ENCODE measurements around the gene MDM1. TPM values are rescaled to one million over a fixed set of nuclear protein-coding genes. Genes with fewer than 3 reads are reported as not detected.

MDM1 gene
- total and polyA plus RNA-seq, 5 donors: 8.6 to 14.6 (median 11.3) TPM

GRCh38 chr12:68269779-68270178 is 62.4 kb downstream of the MDM1 start:
- Histone ChIP-seq H3K27ac (ENCODE audit: low read length) (no peak overlapping the region), H3K9me3 (ENCODE audit: control insufficient read depth, low read length) (no peaks in the 10 kb centered on the region), H3K4me3 (ENCODE audit: low read length) (no peak overlapping the region), H3K27me3 (ENCODE audit: control insufficient read depth, insufficient read depth) (no peaks in the 10 kb centered on the region), H3K4me1 (ENCODE audit: control insufficient read depth, insufficient read depth, low read length) (no peaks in the 10 kb centered on the region)
- WGBS: 84% methylated on average over 2 of the region's 2 CpGs
- DNase-seq: no peak
- ATAC-seq: no peak
- intact Hi-C loops (cut with DNase I): no loop called here

DNA sequence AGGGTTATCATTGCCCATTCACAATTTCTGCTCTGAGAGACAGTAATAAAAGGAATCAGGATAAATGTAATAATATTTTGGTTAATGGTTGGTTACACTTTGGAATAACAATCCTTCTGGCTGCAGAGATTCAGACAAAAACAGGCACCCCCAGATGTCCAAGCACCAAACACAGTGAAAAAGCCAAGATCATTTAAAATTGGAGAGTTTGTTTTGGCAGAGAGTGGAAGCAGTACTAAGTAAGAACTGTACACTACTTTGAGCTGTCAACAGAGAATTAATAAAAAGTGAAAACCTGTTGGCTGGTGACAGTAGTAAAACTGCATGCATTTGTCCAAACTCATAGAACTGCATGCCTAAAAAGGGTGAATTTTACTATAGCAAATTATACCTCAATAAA is 63.2 kb downstream of the MDM1 start:
- H3K4me3 ChIP-seq (ENCODE audit: low read length): no peak overlapping the region
- no peak overlapping the region for H3K27ac ChIP-seq (ENCODE audit: low read length)
- H3K9me3 ChIP-seq (ENCODE audit: control insufficient read depth, low read length): no peaks in the 10 kb centered on the region
- DNase-seq: no peak
- ATAC-seq: no peak
- H3K27me3 ChIP-seq (ENCODE audit: control insufficient read depth, insufficient read depth): no peaks in the 10 kb centered on the region
- no peaks in the 10 kb centered on the region for H3K4me1 ChIP-seq (ENCODE audit: control insufficient read depth, insufficient read depth, low read length)
- intact Hi-C loops (cut with DNase I): no loop called here

DNA sequence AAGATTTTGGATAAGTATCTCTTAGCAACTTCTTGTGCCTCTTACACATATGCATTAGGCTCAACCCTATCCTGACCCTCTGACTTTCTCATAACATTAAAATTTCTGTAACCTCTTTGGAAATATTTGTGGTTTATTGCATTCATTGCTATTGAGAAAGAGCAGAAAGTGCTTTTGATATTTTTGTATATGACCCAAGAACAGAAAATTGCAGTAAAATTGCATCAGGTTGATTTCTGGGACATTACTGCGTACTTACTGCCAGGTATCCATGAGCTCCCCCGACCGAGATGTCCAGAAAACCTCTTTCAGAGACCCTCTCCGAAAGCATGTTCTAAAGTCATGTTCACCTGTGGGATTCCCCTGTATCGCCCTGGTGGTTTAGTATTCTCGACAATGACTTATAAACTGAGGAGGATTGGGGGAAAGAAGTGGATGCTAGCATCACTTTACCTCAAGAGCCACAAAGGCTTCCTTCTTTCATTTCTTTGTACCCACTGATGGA is 64.2 kb downstream of the MDM1 start:
- Histone ChIP-seq H3K27me3 (ENCODE audit: control insufficient read depth, insufficient read depth) (no peaks in the 10 kb centered on the region), H3K27ac (ENCODE audit: low read length) (no peak overlapping the region), H3K4me3 (ENCODE audit: low read length) (no peak overlapping the region), H3K9me3 (ENCODE audit: control insufficient read depth, low read length) (no peaks in the 10 kb centered on the region), H3K4me1 (ENCODE audit: control insufficient read depth, insufficient read depth, low read length) (no peaks in the 10 kb centered on the region)
- DNase-seq (no peak), ATAC-seq (no peak)
- intact Hi-C loops (cut with DNase I): no loop called here
- 82% methylated on average over 6 of the region's 6 CpGs for WGBS

DNA sequence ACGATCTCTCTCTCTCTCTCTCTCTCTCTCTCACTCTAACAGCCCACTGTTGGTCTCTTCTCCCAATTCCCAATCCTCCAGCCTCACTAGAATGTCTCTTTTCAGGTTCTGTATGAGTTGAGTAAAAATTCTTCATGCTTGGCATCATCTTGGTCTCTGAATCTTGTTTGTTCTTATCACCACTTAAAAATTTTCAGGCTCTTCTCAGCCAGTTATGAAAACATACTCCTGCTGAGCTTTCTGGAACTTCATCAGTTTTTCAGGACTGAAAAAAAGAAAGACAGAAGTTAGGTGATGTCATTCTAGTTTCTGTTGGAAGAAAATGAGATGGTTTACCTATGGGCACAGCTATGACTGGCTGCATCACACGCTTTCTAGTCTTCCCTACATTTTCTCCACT is 67.3 kb downstream of the MDM1 start:
- H3K4me1 ChIP-seq (ENCODE audit: control insufficient read depth, insufficient read depth, low read length): no peaks in the 10 kb centered on the region
- no peak overlapping the region for H3K27ac ChIP-seq (ENCODE audit: low read length)
- no peaks in the 10 kb centered on the region for H3K27me3 ChIP-seq (ENCODE audit: control insufficient read depth, insufficient read depth)
- ATAC-seq: no peak
- 77% methylated on average over 2 of the region's 2 CpGs for WGBS
- H3K4me3 ChIP-seq (ENCODE audit: low read length): no peak overlapping the region
- DNase-seq: no peak
- H3K9me3 ChIP-seq (ENCODE audit: control insufficient read depth, low read length): no peaks in the 10 kb centered on the region
- intact Hi-C loops (cut with DNase I): no loop called here

GRCh38 chr12:68264158-68264855 is 67.9 kb downstream of the MDM1 start:
- intact Hi-C loops (cut with DNase I): no loop called here

DNA sequence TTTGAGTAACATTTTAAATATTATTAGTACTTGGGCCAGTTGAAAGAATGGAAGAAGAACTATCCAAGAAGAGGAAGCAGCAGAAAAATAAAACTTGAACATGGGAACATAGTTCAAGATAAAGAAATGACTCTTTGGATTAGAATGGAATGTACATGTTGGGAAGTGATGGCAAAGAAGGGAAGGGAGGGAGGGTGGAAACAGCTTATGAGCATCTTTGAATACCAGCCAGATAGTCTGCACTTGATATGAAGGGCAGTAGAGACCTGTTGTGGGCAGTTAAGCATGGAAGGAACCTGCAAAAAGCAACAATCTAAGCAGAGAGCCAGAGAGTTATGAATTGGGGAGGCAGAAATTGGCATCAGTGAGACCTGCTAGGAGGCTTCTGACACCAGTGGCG is 68.8 kb downstream of the MDM1 start:
- H3K27ac ChIP-seq (ENCODE audit: low read length): no peak overlapping the region
- H3K9me3 ChIP-seq (ENCODE audit: control insufficient read depth, low read length): no peaks in the 10 kb centered on the region
- H3K27me3 ChIP-seq (ENCODE audit: control insufficient read depth, insufficient read depth): no peaks in the 10 kb centered on the region
- intact Hi-C loops (cut with DNase I): no loop called here
- no peaks in the 10 kb centered on the region for H3K4me1 ChIP-seq (ENCODE audit: control insufficient read depth, insufficient read depth, low read length)
- no peak for DNase-seq
- H3K4me3 ChIP-seq (ENCODE audit: low read length): no peak overlapping the region
- ATAC-seq: no peak
- 37% methylated on average over 1 of the region's 1 CpG for WGBS

More at GRCh38 chr12:68264158-68264855, 67.9 kb downstream of the MDM1 start:
- Histone ChIP-seq H3K4me1 (ENCODE audit: control insufficient read depth, insufficient read depth, low read length) (no peaks in the 10 kb centered on the region), H3K27ac (ENCODE audit: low read length) (no peak overlapping the region), H3K27me3 (ENCODE audit: control insufficient read depth, insufficient read depth) (no peaks in the 10 kb centered on the region), H3K4me3 (ENCODE audit: low read length) (no peak overlapping the region), H3K9me3 (ENCODE audit: control insufficient read depth, low read length) (no peaks in the 10 kb centered on the region)
- no peak for ATAC-seq
- WGBS: 85% methylated on average over 7 of the region's 7 CpGs
- no peak for DNase-seq

GRCh38 chr12:68261896-68262295 is 70.3 kb downstream of the MDM1 start:
- Histone ChIP-seq H3K4me3 (ENCODE audit: low read length) (no peak overlapping the region), H3K27ac (ENCODE audit: low read length) (no peak overlapping the region), H3K9me3 (ENCODE audit: control insufficient read depth, low read length) (no peaks in the 10 kb centered on the region), H3K4me1 (ENCODE audit: control insufficient read depth, insufficient read depth, low read length) (no peaks in the 10 kb centered on the region), H3K27me3 (ENCODE audit: control insufficient read depth, insufficient read depth) (no peaks in the 10 kb centered on the region)
- ATAC-seq (no peak), DNase-seq (no peak)
- intact Hi-C loops (cut with DNase I): no loop called here

DNA sequence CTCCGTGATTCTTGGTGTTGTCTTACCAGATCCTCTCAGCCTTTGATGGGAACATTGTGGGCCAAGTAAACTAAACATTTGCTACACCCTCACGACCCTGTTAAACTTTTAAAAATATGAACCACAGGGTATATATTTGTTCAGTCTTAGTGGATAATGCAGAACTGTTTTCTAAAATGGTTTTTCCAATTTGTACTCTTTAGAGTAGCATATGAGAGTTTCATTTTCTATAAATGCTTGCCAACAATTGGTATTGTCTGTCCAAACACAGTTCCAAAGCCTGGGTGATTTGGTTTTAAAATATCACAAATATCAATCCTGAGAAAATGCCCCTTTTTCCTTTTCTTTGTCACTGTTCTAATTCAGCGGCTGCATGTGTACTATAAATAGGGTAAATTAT is 72.0 kb downstream of the MDM1 start:
- intact Hi-C loops (cut with DNase I): no loop called here
- no peak for DNase-seq
- H3K27me3 ChIP-seq (ENCODE audit: control insufficient read depth, insufficient read depth): no peaks in the 10 kb centered on the region
- no peak overlapping the region for H3K4me3 ChIP-seq (ENCODE audit: low read length)
- no peaks in the 10 kb centered on the region for H3K9me3 ChIP-seq (ENCODE audit: control insufficient read depth, low read length)
- WGBS: 81% methylated on average over 3 of the region's 3 CpGs
- no peak overlapping the region for H3K27ac ChIP-seq (ENCODE audit: low read length)
- no peaks in the 10 kb centered on the region for H3K4me1 ChIP-seq (ENCODE audit: control insufficient read depth, insufficient read depth, low read length)
- ATAC-seq: no peak

DNA sequence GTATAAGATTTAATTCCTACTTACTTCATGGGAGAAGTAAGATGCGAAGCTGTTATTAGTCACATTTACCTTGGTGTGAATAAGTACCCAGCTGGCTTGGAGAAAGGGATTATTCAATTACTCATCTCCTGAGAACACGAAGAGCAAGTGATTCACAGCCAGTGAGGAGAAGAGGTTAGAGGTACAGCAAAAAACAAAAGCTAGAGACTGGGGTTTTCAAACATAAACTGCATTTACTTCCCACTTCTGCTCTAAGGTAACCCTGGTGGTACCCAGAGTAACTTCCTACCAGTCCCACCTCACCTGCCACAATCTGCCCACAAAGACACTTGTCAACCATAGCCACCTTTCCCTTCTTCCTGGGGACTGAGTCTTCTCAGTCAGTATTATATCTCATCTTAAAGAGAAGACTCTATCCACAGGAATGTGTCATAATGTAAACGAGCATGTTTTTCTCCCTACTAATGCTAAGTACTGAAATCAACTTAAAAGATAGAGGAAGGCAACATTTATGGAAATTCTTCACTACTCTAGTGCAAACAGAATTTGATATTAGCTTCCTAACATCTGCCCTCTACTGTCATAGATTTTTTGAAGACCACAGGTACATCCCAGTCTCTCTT is 72.7 kb downstream of the MDM1 start:
- Histone ChIP-seq H3K27ac (ENCODE audit: low read length) (no peak overlapping the region), H3K4me1 (ENCODE audit: control insufficient read depth, insufficient read depth, low read length) (no peaks in the 10 kb centered on the region), H3K4me3 (ENCODE audit: low read length) (no peak overlapping the region), H3K27me3 (ENCODE audit: control insufficient read depth, insufficient read depth) (no peaks in the 10 kb centered on the region), H3K9me3 (ENCODE audit: control insufficient read depth, low read length) (no peaks in the 10 kb centered on the region)
- ATAC-seq (no peak), DNase-seq (no peak)
- intact Hi-C loops (cut with DNase I): no loop called here
- 77% methylated on average over 3 of the region's 3 CpGs for WGBS

- intact Hi-C loops (cut with DNase I): no loop called here
- H3K4me1 ChIP-seq (ENCODE audit: control insufficient read depth, insufficient read depth, low read length): no peaks in the 10 kb centered on the region
- no peak within 1 kb of the TSS for H3K4me3 ChIP-seq (ENCODE audit: low read length)
- no peaks in the 10 kb centered on the region for H3K9me3 ChIP-seq (ENCODE audit: control insufficient read depth, low read length)
- 87% methylated on average over 7 of the region's 7 CpGs for WGBS
- no peak within 1 kb of the TSS for H3K27ac ChIP-seq (ENCODE audit: low read length)
- DNase-seq (no peak), ATAC-seq (no peak)
- H3K27me3 ChIP-seq (ENCODE audit: control insufficient read depth, insufficient read depth): no peaks in the 10 kb centered on the region
Observed at GRCh38 chr12:68253504-68253903, 78.7 kb downstream of the MDM1 start, which contains the start of gene IL22. Gene IL22 (minus strand): TSS chr12:68253604. CDS start chr12:68253448, 156 bp downstream.

DNA sequence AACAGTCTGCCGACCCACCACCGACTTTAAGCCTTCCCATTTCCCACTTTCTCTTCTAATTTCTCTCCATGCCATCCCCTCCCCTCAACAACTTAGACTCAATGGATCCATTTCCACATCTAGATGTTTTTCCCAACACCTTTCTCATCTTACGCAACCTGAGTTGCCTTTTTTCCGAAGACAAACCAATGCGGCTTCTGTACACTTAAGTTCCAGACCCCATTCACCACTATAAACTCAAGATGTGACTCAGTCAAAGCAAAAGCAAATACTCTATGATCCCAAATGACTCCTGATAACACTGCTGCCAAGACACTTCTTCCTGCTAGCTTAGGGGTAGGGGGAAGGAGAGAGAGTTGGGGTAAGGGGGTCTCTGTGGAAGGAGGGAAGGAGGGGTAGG is 80.1 kb downstream of the MDM1 start:
- H3K27me3 ChIP-seq (ENCODE audit: control insufficient read depth, insufficient read depth): no peaks in the 10 kb centered on the region
- WGBS: 95% methylated on average over 5 of the region's 5 CpGs
- no peak overlapping the region for H3K27ac ChIP-seq (ENCODE audit: low read length)
- no peaks in the 10 kb centered on the region for H3K4me1 ChIP-seq (ENCODE audit: control insufficient read depth, insufficient read depth, low read length)
- no peak overlapping the region for H3K4me3 ChIP-seq (ENCODE audit: low read length)
- H3K9me3 ChIP-seq (ENCODE audit: control insufficient read depth, low read length): no peaks in the 10 kb centered on the region
- no peak for ATAC-seq
- intact Hi-C loops (cut with DNase I): no loop called here
- no peak for DNase-seq
